ENCODE results near the gene MOK. TPM values are rescaled to one million over a fixed set of nuclear protein-coding genes. Genes with fewer than 3 reads are reported as not detected.

Gene MOK
- total RNA-seq, 4 donors from 2014 or later, result 38.6 to 57.7 (median 45.2) TPM

DNA sequence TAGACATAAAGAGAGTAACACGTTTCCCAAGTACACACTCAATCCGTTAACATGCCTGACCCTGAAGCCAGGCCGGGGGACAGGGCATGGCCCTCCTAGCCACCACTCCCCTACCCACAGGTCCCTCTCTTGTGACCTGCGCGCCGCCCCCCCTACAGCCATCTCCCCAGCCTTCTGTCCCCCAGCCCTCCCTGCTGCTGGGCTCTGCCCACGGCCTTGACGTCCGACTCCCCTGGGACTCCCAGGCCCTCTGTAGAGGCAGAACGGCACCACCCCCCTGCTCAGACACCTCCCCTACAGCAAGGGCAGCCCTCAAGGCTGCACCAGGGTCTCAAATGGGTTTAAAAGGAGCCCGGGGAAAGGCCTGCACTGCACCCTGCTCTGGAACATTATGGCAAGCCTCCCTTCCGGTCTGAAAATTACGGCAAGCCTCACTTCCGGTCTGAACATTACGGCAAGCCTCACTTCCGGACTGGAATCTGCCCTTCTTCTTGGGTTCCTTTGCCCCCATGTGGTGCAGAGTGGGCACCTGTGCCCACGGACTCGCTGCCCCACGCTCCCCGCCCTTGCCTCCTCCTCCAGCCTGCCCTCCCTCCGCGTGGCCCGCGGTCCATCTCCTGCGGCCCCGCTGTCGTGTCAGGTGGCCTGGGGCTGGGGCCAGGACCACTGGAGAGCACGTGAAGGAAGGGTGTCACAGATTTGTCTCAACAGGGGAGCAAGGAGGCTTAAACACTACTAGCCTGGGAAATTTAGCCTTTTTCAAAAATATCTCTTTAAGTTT is 77.6 kb downstream of the MOK start:
- Histone ChIP-seq H3K36me3 (peaks cover 0 to 6% of the 10 kb centered on the region in 2 donors), H3K9me3 (no peaks in the 10 kb centered on the region), H3K4me3 (replicated peaks in 1 of 3) (no peak overlapping the region), H3K27ac (no peak overlapping the region), H3K27me3 (no peaks in the 10 kb centered on the region), H3K4me1 (peaks cover 0 to 16% of the 10 kb centered on the region in 2 donors)
- no peak for DNase-seq
- intact Hi-C loops (cut with DNase I), result loop anchor here (10.0 kb wide), 1 partner anchor 163 kb away; no protein-coding TSS in a partner anchor
- TF ChIP-seq, protein P1, sequence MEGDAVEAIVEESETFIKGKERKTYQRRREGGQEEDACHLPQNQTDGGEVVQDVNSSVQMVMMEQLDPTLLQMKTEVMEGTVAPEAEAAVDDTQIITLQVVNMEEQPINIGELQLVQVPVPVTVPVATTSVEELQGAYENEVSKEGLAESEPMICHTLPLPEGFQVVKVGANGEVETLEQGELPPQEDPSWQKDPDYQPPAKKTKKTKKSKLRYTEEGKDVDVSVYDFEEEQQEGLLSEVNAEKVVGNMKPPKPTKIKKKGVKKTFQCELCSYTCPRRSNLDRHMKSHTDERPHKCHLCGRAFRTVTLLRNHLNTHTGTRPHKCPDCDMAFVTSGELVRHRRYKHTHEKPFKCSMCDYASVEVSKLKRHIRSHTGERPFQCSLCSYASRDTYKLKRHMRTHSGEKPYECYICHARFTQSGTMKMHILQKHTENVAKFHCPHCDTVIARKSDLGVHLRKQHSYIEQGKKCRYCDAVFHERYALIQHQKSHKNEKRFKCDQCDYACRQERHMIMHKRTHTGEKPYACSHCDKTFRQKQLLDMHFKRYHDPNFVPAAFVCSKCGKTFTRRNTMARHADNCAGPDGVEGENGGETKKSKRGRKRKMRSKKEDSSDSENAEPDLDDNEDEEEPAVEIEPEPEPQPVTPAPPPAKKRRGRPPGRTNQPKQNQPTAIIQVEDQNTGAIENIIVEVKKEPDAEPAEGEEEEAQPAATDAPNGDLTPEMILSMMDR (IDR thresholded peaks at IDR 0.05), result no peak
- no peak for TF ChIP-seq POLR2A (IDR thresholded peaks at IDR 0.05)
- 87 to 89% methylated on average over 25 to 28 of the region's 28 CpGs for WGBS, 2 donors

DNA sequence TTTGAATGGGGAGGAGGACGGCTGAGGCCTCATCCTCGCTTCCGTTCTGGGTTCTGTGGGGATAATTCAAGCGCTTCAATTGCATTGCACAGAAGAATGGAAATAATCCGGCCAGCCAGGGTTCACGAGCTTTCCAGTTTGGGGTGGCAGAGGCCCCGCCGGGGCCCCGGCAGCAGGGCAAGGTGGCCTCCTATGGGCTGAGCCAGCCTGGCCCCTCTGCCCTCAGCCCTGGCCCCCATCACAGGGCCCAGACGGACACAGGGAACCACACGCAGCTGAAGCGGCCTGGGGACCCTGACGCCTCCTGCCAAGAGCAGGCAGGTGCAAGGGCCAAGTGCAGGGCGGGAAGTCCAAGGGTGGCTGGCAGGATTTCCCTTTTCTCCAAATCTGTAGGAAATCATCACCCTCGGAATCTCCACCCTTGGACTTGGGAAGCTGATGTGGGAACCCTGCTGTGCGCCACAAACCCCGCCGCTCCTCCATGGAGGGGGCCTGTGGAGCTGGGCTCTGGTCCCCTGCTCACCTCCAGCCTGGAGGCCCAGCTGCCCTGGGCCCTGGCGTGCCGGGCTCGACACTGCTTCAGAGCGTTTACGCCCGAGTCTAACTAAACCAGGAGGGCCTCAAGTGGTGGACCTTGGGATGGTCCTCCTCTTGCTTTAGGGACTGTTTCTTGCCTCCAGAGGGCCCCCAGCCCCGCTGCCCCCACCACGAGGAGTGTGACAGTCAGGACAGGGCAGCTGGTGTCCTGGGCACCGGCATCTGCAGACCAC is 78.4 kb downstream of the MOK start:
- H3K36me3 ChIP-seq, result peaks cover 0 to 6% of the 10 kb centered on the region in 2 donors
- H3K4me3 ChIP-seq (replicated peaks in 1 of 3), result no peak overlapping the region
- WGBS, 2 donors, result 89 to 90% methylated on average over 16 to 27 of the region's 27 CpGs
- intact Hi-C loops (cut with DNase I), result loop anchor here (10.0 kb wide), 1 partner anchor 162 kb away; no protein-coding TSS in a partner anchor
- TF ChIP-seq POLR2A (IDR thresholded peaks at IDR 0.05), result no peak
- TF ChIP-seq, protein P1 (IDR thresholded peaks at IDR 0.05), result no peak
- no peaks in the 10 kb centered on the region for H3K9me3 ChIP-seq
- peaks cover 0 to 16% of the 10 kb centered on the region in 2 donors for H3K4me1 ChIP-seq
- DNase-seq, result no peak
- no peaks in the 10 kb centered on the region for H3K27me3 ChIP-seq
- H3K27ac ChIP-seq, result peak overlapping the region in 2 of 3 donors; percentile 15 to 64

DNA sequence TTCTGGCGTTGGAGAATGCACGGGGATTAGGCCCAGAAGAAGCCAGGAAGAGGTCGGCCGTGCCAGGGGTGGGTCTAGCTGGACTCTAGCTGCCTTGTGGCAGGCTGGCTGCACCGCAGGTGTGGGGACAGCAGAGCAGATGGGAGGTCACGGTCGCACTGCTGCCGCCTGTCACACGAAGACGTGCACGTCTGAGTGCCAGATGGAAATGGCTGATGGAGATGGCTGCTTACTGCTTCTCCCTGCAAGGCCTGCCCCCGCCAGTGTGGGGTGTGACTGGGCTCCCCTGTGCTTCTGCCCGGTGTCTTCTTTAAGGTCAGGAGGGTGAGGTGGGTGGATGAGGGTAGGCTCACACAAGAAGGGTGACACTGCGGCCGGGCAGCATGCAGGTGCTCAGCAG is 79.0 kb downstream of the MOK start:
- DNase-seq, result no peak
- H3K27ac ChIP-seq, result peak overlapping the region; percentile 15 to 64 (median 53)
- 59 to 69% methylated on average over 15 of the region's 15 CpGs for WGBS, 2 donors
- TF ChIP-seq, protein P1 (IDR thresholded peaks at IDR 0.05), result no peak
- TF ChIP-seq POLR2A (IDR thresholded peaks at IDR 0.05), result peak in 1 of 2 donors; percentile 8
- intact Hi-C loops (cut with DNase I), result loop anchor here (10.0 kb wide), 1 partner anchor 161 kb away; no protein-coding TSS in a partner anchor
- H3K4me3 ChIP-seq (replicated peaks in 1 of 3), result no peak overlapping the region
- H3K27me3 ChIP-seq, result no peaks in the 10 kb centered on the region
- peaks cover 0 to 19% of the 10 kb centered on the region in 2 donors for H3K4me1 ChIP-seq
- peaks cover 0 to 6% of the 10 kb centered on the region in 2 donors for H3K36me3 ChIP-seq
- H3K9me3 ChIP-seq, result no peaks in the 10 kb centered on the region

- H3K4me3 ChIP-seq (replicated peaks in 1 of 3), result no peak overlapping the region
- TF ChIP-seq POLR2A (IDR thresholded peaks at IDR 0.05), result no peak
- TF ChIP-seq, protein P1 (IDR thresholded peaks at IDR 0.05), result no peak
- intact Hi-C loops (cut with DNase I), result loop anchor here (10.0 kb wide), 1 partner anchor 161 kb away; no protein-coding TSS in a partner anchor
- H3K27ac ChIP-seq, result peak overlapping the region; percentile 15 to 72 (median 64)
- DNase-seq, result peak; percentile 79 to 87
- H3K27me3 ChIP-seq, result no peaks in the 10 kb centered on the region
- 37 to 50% methylated on average over 7 of the region's 7 CpGs for WGBS, 2 donors
- H3K9me3 ChIP-seq, result no peaks in the 10 kb centered on the region
- H3K36me3 ChIP-seq, result peaks cover 0 to 6% of the 10 kb centered on the region in 2 donors
- peaks cover 0 to 22% of the 10 kb centered on the region in 2 donors for H3K4me1 ChIP-seq
These were observed 79.6 kb downstream of the MOK start for GRCh38 chr14:102225386-102225785.
